ENCODE results near the gene LRMDA.

Gene LRMDA

GRCh38 chr10:75639736-75640135 is 208.3 kb downstream of the LRMDA start:
- Histone ChIP-seq H3K9me3 (ENCODE audit: severe bottlenecking) (no peaks in the 10 kb centered on the region), H3K36me3 (no peaks in the 10 kb centered on the region), H3K27me3 (ENCODE audit: insufficient read depth, low read depth, severe bottlenecking) (no peaks in the 10 kb centered on the region), H3K27ac (no peak overlapping the region), H3K4me3 (ENCODE audit: low read depth, low read length) (no peak overlapping the region)
- DNase-seq = peak; percentile 16
- TF ChIP-seq, protein P1, sequence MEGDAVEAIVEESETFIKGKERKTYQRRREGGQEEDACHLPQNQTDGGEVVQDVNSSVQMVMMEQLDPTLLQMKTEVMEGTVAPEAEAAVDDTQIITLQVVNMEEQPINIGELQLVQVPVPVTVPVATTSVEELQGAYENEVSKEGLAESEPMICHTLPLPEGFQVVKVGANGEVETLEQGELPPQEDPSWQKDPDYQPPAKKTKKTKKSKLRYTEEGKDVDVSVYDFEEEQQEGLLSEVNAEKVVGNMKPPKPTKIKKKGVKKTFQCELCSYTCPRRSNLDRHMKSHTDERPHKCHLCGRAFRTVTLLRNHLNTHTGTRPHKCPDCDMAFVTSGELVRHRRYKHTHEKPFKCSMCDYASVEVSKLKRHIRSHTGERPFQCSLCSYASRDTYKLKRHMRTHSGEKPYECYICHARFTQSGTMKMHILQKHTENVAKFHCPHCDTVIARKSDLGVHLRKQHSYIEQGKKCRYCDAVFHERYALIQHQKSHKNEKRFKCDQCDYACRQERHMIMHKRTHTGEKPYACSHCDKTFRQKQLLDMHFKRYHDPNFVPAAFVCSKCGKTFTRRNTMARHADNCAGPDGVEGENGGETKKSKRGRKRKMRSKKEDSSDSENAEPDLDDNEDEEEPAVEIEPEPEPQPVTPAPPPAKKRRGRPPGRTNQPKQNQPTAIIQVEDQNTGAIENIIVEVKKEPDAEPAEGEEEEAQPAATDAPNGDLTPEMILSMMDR (IDR thresholded peaks at IDR 0.05; ENCODE audit: low read depth, low read length) = no peak

DNA sequence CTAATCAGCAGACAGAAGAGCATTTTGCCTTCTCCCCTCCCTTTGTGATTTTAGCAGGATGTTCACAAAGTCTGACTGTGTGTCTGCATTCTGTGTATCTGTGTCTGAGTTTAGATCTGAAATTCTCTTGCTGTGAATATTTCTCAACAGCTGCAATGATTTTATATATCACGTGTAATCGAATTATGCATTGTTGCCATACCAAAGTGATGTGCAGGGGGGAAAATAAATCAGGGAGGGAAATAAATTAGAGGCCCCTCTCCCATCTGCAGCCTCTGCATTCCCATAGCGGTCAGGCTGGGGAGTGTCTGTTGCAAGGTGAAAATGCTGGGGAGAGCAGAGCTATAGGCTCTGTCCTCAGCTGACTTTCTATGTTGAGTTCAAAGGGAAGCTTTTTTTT is 209.0 kb downstream of the LRMDA start:
- no peaks in the 10 kb centered on the region for H3K9me3 ChIP-seq (ENCODE audit: severe bottlenecking)
- no peak for DNase-seq
- no peaks in the 10 kb centered on the region for H3K36me3 ChIP-seq
- TF ChIP-seq, protein P1 (IDR thresholded peaks at IDR 0.05; ENCODE audit: low read depth, low read length) = no peak
- no peak overlapping the region for H3K4me3 ChIP-seq (ENCODE audit: low read depth, low read length)
- no peaks in the 10 kb centered on the region for H3K27me3 ChIP-seq (ENCODE audit: insufficient read depth, low read depth, severe bottlenecking)
- no peak overlapping the region for H3K27ac ChIP-seq

DNA sequence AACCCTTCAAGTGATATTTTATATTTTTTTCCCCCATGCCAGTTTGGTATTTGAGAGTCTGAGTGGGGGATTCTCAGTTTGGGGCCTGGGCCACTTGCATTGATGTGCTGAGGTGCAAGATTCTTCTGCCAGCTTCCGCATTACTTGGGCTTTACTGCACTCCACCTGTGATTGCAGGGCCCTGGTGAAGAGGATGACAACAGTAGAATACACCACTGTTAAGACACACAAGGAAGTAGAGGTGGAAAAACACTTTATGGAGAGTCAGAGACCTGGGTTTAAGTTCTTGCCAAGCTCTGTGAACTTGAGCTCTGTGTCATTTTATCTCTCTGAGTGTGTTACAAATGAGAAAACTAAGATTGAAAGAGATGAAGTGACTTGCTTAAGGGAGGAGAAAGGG is 209.4 kb downstream of the LRMDA start:
- no peak for DNase-seq
- no peaks in the 10 kb centered on the region for H3K27me3 ChIP-seq (ENCODE audit: insufficient read depth, low read depth, severe bottlenecking)
- TF ChIP-seq, protein P1 (IDR thresholded peaks at IDR 0.05; ENCODE audit: low read depth, low read length) = no peak
- no peaks in the 10 kb centered on the region for H3K36me3 ChIP-seq
- no peaks in the 10 kb centered on the region for H3K9me3 ChIP-seq (ENCODE audit: severe bottlenecking)
- no peak overlapping the region for H3K27ac ChIP-seq
- H3K4me3 ChIP-seq (ENCODE audit: low read depth, low read length) = no peak overlapping the region

DNA sequence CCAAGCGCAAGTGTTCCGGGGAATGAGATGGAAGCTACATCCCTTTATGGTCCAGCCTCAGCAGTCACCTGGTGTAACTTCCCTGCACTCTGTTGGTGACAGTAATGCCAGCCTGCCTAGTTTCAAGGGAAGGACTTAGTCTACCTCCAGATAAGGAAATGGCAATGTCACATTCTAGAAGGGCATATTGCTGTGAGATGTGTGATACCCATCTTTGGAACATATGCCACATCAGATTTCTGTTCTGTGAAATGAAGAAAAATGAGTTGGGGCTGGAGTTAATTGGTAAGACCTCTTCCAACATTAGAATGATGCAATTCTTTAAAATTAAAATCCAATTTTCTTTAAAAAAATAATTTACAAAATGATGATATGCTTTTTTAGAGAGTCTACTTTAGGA is 212.0 kb downstream of the LRMDA start:
- TF ChIP-seq, protein P1 (IDR thresholded peaks at IDR 0.05; ENCODE audit: low read depth, low read length) = no peak
- no peaks in the 10 kb centered on the region for H3K27me3 ChIP-seq (ENCODE audit: insufficient read depth, low read depth, severe bottlenecking)
- no peak for DNase-seq

GRCh38 chr10:75643944-75644692 is 212.7 kb downstream of the LRMDA start:
- no peak overlapping the region for H3K27ac ChIP-seq
- H3K4me3 ChIP-seq (ENCODE audit: low read depth, low read length) = no peak overlapping the region
- H3K9me3 ChIP-seq (ENCODE audit: severe bottlenecking) = no peaks in the 10 kb centered on the region
- no peak for DNase-seq
- no peaks in the 10 kb centered on the region for H3K27me3 ChIP-seq (ENCODE audit: insufficient read depth, low read depth, severe bottlenecking)
- TF ChIP-seq, protein P1 (IDR thresholded peaks at IDR 0.05; ENCODE audit: low read depth, low read length) = no peak
- H3K36me3 ChIP-seq = no peaks in the 10 kb centered on the region

More for the DNA sequence above, 212.0 kb downstream of the LRMDA start:
- Histone ChIP-seq H3K9me3 (ENCODE audit: severe bottlenecking) (no peaks in the 10 kb centered on the region), H3K4me3 (ENCODE audit: low read depth, low read length) (no peak overlapping the region), H3K27ac (no peak overlapping the region), H3K36me3 (no peaks in the 10 kb centered on the region)

GRCh38 chr10:75645704-75646103 is 214.3 kb downstream of the LRMDA start:
- H3K27me3 ChIP-seq (ENCODE audit: insufficient read depth, low read depth, severe bottlenecking) = no peaks in the 10 kb centered on the region
- DNase-seq = no peak
- no peak overlapping the region for H3K27ac ChIP-seq
- H3K9me3 ChIP-seq (ENCODE audit: severe bottlenecking) = no peaks in the 10 kb centered on the region
- H3K4me3 ChIP-seq (ENCODE audit: low read depth, low read length) = no peak overlapping the region
- H3K36me3 ChIP-seq = no peaks in the 10 kb centered on the region
- TF ChIP-seq, protein P1 (IDR thresholded peaks at IDR 0.05; ENCODE audit: low read depth, low read length) = no peak

All from WERI-Rb-1 (cell line).